ENCODE results near the gene ACOT11.

GRCh38 chr1:54608566-54609230 is 60.7 kb downstream of the ACOT11 start:
- TF ChIP-seq CTCF (conservative IDR thresholded peaks at IDR 0.05 in 1 of 2, IDR thresholded peaks at IDR 0.05 in 1 of 2; ENCODE audit: low read depth in 1 of 2, low read length in 2 of 2), result no peak
- no peak for TF ChIP-seq EZH2 (IDR thresholded peaks at IDR 0.05; ENCODE audit: low read length, missing control alignments)

Data from fibroblast of lung (primary cell).